Amygdala (tissue), 56 donors: ENCODE data around the gene DNM3.
"Not testable (repeated sequence)": the region's sequence is repeated elsewhere in the genome, so short reads cannot be mapped to it uniquely, and the experiment has no call there.

Experiments
- DNase-seq, 56 donors: peaks; one replicate each; lab custom pipeline; 2025; lab: John Stamatoyannopoulos, UW

The DNM3 gene

GRCh38 chr1:172003766-172004530 is 162.7 kb downstream of the DNM3 start:
- DNase-seq: no peak

- DNase-seq: peak in 1 of 56 donors; percentile 2
These were observed 163.4 kb downstream of the DNM3 start for GRCh38 chr1:172004671-172005070.

- no peak for DNase-seq
These were observed 164.6 kb downstream of the DNM3 start for GRCh38 chr1:172005856-172006255.

GRCh38 chr1:172006660-172007059 is 165.4 kb downstream of the DNM3 start:
- DNase-seq: no peak

- no peak for DNase-seq
These were observed 177.5 kb downstream of the DNM3 start for GRCh38 chr1:172018727-172019311.

GRCh38 chr1:172019976-172020375 is 178.7 kb downstream of the DNM3 start:
- no peak for DNase-seq

GRCh38 chr1:172024516-172024915 is 183.2 kb downstream of the DNM3 start:
- DNase-seq: no peak

GRCh38 chr1:172024944-172025738 is 183.8 kb downstream of the DNM3 start:
- not testable (repeated sequence) for DNase-seq

- no peak for DNase-seq
These were observed 199.2 kb downstream of the DNM3 start for GRCh38 chr1:172040466-172040865.

- no peak for DNase-seq
These were observed 199.8 kb downstream of the DNM3 start for GRCh38 chr1:172041102-172041501.

- no peak for DNase-seq
These were observed 200.4 kb downstream of the DNM3 start for GRCh38 chr1:172041742-172042141.

- no peak for DNase-seq
These were observed 202.6 kb downstream of the DNM3 start for GRCh38 chr1:172043900-172044299.

GRCh38 chr1:172051898-172052297 is 210.6 kb downstream of the DNM3 start:
- DNase-seq: no peak

- no peak for DNase-seq
These were observed 212.9 kb downstream of the DNM3 start for GRCh38 chr1:172054172-172054571.

GRCh38 chr1:172055816-172056419 is 214.6 kb downstream of the DNM3 start:
- DNase-seq: not testable (repeated sequence)

GRCh38 chr1:172068334-172068733 is 227.0 kb downstream of the DNM3 start:
- DNase-seq: no peak

- no peak for DNase-seq
These were observed 227.8 kb downstream of the DNM3 start for GRCh38 chr1:172069051-172069450.

GRCh38 chr1:172069534-172069933 is 228.2 kb downstream of the DNM3 start:
- DNase-seq: no peak

GRCh38 chr1:172070055-172070454 is 228.8 kb downstream of the DNM3 start:
- DNase-seq: peak in 1 of 56 donors; percentile 1

GRCh38 chr1:172071746-172072145 is 230.4 kb downstream of the DNM3 start:
- DNase-seq: no peak

- DNase-seq: not testable (repeated sequence)
These were observed 238.6 kb downstream of the DNM3 start for GRCh38 chr1:172079859-172080258.
